ENCODE results near the gene KRTAP4-11. TPM values are rescaled to one million over a fixed set of nuclear protein-coding genes. Genes with fewer than 3 reads are reported as not detected.

KRTAP4-11 gene
- total and polyA plus RNA-seq, 2 of the 13 experiments (the other 11 are each of a cell fraction or from before 2014, with no cell fraction given), result not detected

- H3K9me3 ChIP-seq (ENCODE audit: low read length), result no peaks in the 10 kb centered on the region
- H3K4me1 ChIP-seq (ENCODE audit: insufficient read depth, low read length), result peaks cover 12% of the 10 kb centered on the region
- no peak overlapping the region for H3K4me3 ChIP-seq (replicated peaks in 1 of 3; ENCODE audit: insufficient read depth in 1 of 3, low read depth in 2 of 3, low read length in 3 of 3)
- in situ Hi-C loops (cut with HindIII; ENCODE audit: extremely low pct_ligation_motif_present, low pct_unique_long_range_greater_than_20kb) (no loop called here), intact Hi-C loops (cut with micrococcal nuclease; ENCODE audit: unreplicated experiment) (no loop called here)
- no peak for DNase-seq (ENCODE audit: low spot score)
- no peaks in the 10 kb centered on the region for H3K36me3 ChIP-seq (replicated peaks in 1 of 2; ENCODE audit: control insufficient read depth in 1 of 2, insufficient read depth in 2 of 2, low read length in 2 of 2)
- no peak for FAIRE-seq
- H3K79me2 ChIP-seq (ENCODE audit: insufficient read depth, low read length), result no peaks in the 10 kb centered on the region
- no peaks in the 10 kb centered on the region for H3K27me3 ChIP-seq (ENCODE audit: control insufficient read depth in 1 of 2, insufficient read depth in 2 of 2, low read length in 2 of 2)
- no peak overlapping the region for H3K27ac ChIP-seq (ENCODE audit: extremely low read length, insufficient read depth, low read length)
- H2AFZ ChIP-seq (ENCODE audit: low read length), result no peak overlapping the region
- BruUV-seq (replicated peaks), result no TSS peak
- no peak overlapping the region for H3K4me2 ChIP-seq (ENCODE audit: low read depth, low read length)
- H3K9ac ChIP-seq (ENCODE audit: insufficient read depth, low read depth, low read length), result no peak overlapping the region
- ChIA-PET POLR2A (no interaction called here), CTCF (ENCODE audit: low intra/inter-chr PET ratio, low total read pairs) (no interaction called here)
- H4K20me1 ChIP-seq (ENCODE audit: insufficient read depth, low read length), result no peaks in the 10 kb centered on the region
- TF ChIP-seq ZNF580 (CRISPR knock-in tag; IDR thresholded peaks at IDR 0.05; ENCODE audit: borderline replicate concordance, low read depth) (no peak), ARID2 (CRISPR knock-in tag; IDR thresholded peaks at IDR 0.05; ENCODE audit: borderline replicate concordance) (no peak), SMAD1 (CRISPR knock-in tag; IDR thresholded peaks at IDR 0.05; ENCODE audit: borderline replicate concordance, low read depth) (no peak), HDAC6 (IDR thresholded peaks at IDR 0.05; ENCODE audit: low read depth, low read length) (no peak), ONECUT2 (CRISPR knock-in tag; IDR thresholded peaks at IDR 0.05) (no peak), ZNF598 (CRISPR knock-in tag; IDR thresholded peaks at IDR 0.05; ENCODE audit: borderline replicate concordance) (no peak), JUND (CRISPR knock-in tag; IDR thresholded peaks at IDR 0.05) (no peak), IRX3 (CRISPR knock-in tag; IDR thresholded peaks at IDR 0.05; ENCODE audit: borderline replicate concordance, low read depth) (no peak), ZNF605 (CRISPR knock-in tag; IDR thresholded peaks at IDR 0.05) (no peak), ZNF350 (CRISPR knock-in tag; IDR thresholded peaks at IDR 0.05; ENCODE audit: borderline replicate concordance, low read depth) (no peak)
- no peak for ATAC-seq
Observed at GRCh38 chr17:41067281-41067680, 50.9 kb downstream of the KRTAP4-11 start.

Other genes starting within 250 kb of the KRTAP4-11 start
Only the 30 nearest of the 38 such genes appear.
- not detected in 2 replicates for gene KRT40, start 134.0 kb downstream of the KRTAP4-11 start, total RNA-seq (2016; rRNA removed; fragmentation: Illumina TruSeq; extraction: Trizol)
- not detected in 2 replicates for gene KRT40, start 134.0 kb downstream of the KRTAP4-11 start, polyA plus RNA-seq (2011; rRNA removed)
- gene KRTAP3-3, start 124.2 kb downstream of the KRTAP4-11 start, total RNA-seq (2016; rRNA removed; fragmentation: Illumina TruSeq; extraction: Trizol), result not detected in 2 replicates
- not detected in 2 replicates for gene KRTAP3-3, start 124.2 kb downstream of the KRTAP4-11 start, polyA plus RNA-seq (2011; rRNA removed)
- gene KRTAP3-2, start 118.5 kb downstream of the KRTAP4-11 start, total RNA-seq (2016; rRNA removed; fragmentation: Illumina TruSeq; extraction: Trizol), result not detected in 2 replicates
- not detected in 2 replicates for gene KRTAP3-2, start 118.5 kb downstream of the KRTAP4-11 start, polyA plus RNA-seq (2011; rRNA removed)
- 0.29 and 0.81 TPM in 2 replicates for gene KRTAP3-1, start 109.2 kb downstream of the KRTAP4-11 start, total RNA-seq (2016; rRNA removed; fragmentation: Illumina TruSeq; extraction: Trizol)
- gene KRTAP3-1, start 109.2 kb downstream of the KRTAP4-11 start, polyA plus RNA-seq (2011; rRNA removed), result 3.7 and 3.8 TPM in 2 replicates
- gene KRTAP1-5, start 91.2 kb downstream of the KRTAP4-11 start, total RNA-seq (2016; rRNA removed; fragmentation: Illumina TruSeq; extraction: Trizol), result not detected in 2 replicates
- 0.07 and 0.09 TPM in 2 replicates for gene KRTAP1-5, start 91.2 kb downstream of the KRTAP4-11 start, polyA plus RNA-seq (2011; rRNA removed)
- gene KRTAP1-4, start 88.2 kb downstream of the KRTAP4-11 start, total RNA-seq (2016; rRNA removed; fragmentation: Illumina TruSeq; extraction: Trizol), result not detected in 2 replicates
- gene KRTAP1-4, start 88.2 kb downstream of the KRTAP4-11 start, polyA plus RNA-seq (2011; rRNA removed), result not detected in 2 replicates
- gene KRTAP1-3, start 83.5 kb downstream of the KRTAP4-11 start, total RNA-seq (2016; rRNA removed; fragmentation: Illumina TruSeq; extraction: Trizol), result not detected in 2 replicates
- gene KRTAP1-3, start 83.5 kb downstream of the KRTAP4-11 start, polyA plus RNA-seq (2011; rRNA removed), result not detected in 2 replicates
- gene KRTAP1-1, start 76.9 kb downstream of the KRTAP4-11 start, total RNA-seq (2016; rRNA removed; fragmentation: Illumina TruSeq; extraction: Trizol), result not detected in 2 replicates
- not detected in 2 replicates for gene KRTAP1-1, start 76.9 kb downstream of the KRTAP4-11 start, polyA plus RNA-seq (2011; rRNA removed)
- gene KRTAP2-1, start 71.1 kb downstream of the KRTAP4-11 start, total RNA-seq (2016; rRNA removed; fragmentation: Illumina TruSeq; extraction: Trizol), result not detected in 2 replicates
- not detected in 2 replicates for gene KRTAP2-1, start 71.1 kb downstream of the KRTAP4-11 start, polyA plus RNA-seq (2011; rRNA removed)
- gene KRTAP2-2, start 63.1 kb downstream of the KRTAP4-11 start, total RNA-seq (2016; rRNA removed; fragmentation: Illumina TruSeq; extraction: Trizol), result not detected in 2 replicates
- not detected in 2 replicates for gene KRTAP2-2, start 63.1 kb downstream of the KRTAP4-11 start, polyA plus RNA-seq (2011; rRNA removed)
- not detected in 2 replicates for gene KRTAP2-3, start 58.3 kb downstream of the KRTAP4-11 start, total RNA-seq (2016; rRNA removed; fragmentation: Illumina TruSeq; extraction: Trizol)
- gene KRTAP2-3, start 58.3 kb downstream of the KRTAP4-11 start, polyA plus RNA-seq (2011; rRNA removed), result 0.24 and 0.25 TPM in 2 replicates
- not detected in 2 replicates for gene KRTAP2-4, start 52.5 kb downstream of the KRTAP4-11 start, total RNA-seq (2016; rRNA removed; fragmentation: Illumina TruSeq; extraction: Trizol)
- not detected in 2 replicates for gene KRTAP2-4, start 52.5 kb downstream of the KRTAP4-11 start, polyA plus RNA-seq (2011; rRNA removed)
- not detected in 2 replicates for gene KRTAP4-7, start 34.2 kb downstream of the KRTAP4-11 start, total RNA-seq (2016; rRNA removed; fragmentation: Illumina TruSeq; extraction: Trizol)
- gene KRTAP4-7, start 34.2 kb downstream of the KRTAP4-11 start, polyA plus RNA-seq (2011; rRNA removed), result not detected in 2 replicates
- not detected in 2 replicates for gene KRTAP4-8, start 20.2 kb downstream of the KRTAP4-11 start, total RNA-seq (2016; rRNA removed; fragmentation: Illumina TruSeq; extraction: Trizol)
- not detected in 2 replicates for gene KRTAP4-8, start 20.2 kb downstream of the KRTAP4-11 start, polyA plus RNA-seq (2011; rRNA removed)
- gene KRTAP4-16, start 16.2 kb downstream of the KRTAP4-11 start, total RNA-seq (2016; rRNA removed; fragmentation: Illumina TruSeq; extraction: Trizol), result not detected in 2 replicates
- gene KRTAP4-16, start 16.2 kb downstream of the KRTAP4-11 start, polyA plus RNA-seq (2011; rRNA removed), result not detected in 2 replicates
- not detected in 2 replicates for gene KRTAP4-9, start 13.0 kb downstream of the KRTAP4-11 start, total RNA-seq (2016; rRNA removed; fragmentation: Illumina TruSeq; extraction: Trizol)
- gene KRTAP4-9, start 13.0 kb downstream of the KRTAP4-11 start, polyA plus RNA-seq (2011; rRNA removed), result not detected in 2 replicates
- not detected in 2 replicates for gene KRTAP4-12, start 5.8 kb upstream of the KRTAP4-11 start, total RNA-seq (2016; rRNA removed; fragmentation: Illumina TruSeq; extraction: Trizol)
- gene KRTAP4-12, start 5.8 kb upstream of the KRTAP4-11 start, polyA plus RNA-seq (2011; rRNA removed), result not detected in 2 replicates
- gene KRTAP4-6, start 22.2 kb upstream of the KRTAP4-11 start, total RNA-seq (2016; rRNA removed; fragmentation: Illumina TruSeq; extraction: Trizol), result not detected in 2 replicates
- not detected in 2 replicates for gene KRTAP4-6, start 22.2 kb upstream of the KRTAP4-11 start, polyA plus RNA-seq (2011; rRNA removed)
- not detected in 2 replicates for gene KRTAP4-5, start 31.5 kb upstream of the KRTAP4-11 start, total RNA-seq (2016; rRNA removed; fragmentation: Illumina TruSeq; extraction: Trizol)
- gene KRTAP4-5, start 31.5 kb upstream of the KRTAP4-11 start, polyA plus RNA-seq (2011; rRNA removed), result not detected in 2 replicates
- gene KRTAP4-4, start 42.4 kb upstream of the KRTAP4-11 start, total RNA-seq (2016; rRNA removed; fragmentation: Illumina TruSeq; extraction: Trizol), result not detected in 2 replicates
- not detected in 2 replicates for gene KRTAP4-4, start 42.4 kb upstream of the KRTAP4-11 start, polyA plus RNA-seq (2011; rRNA removed)
- not detected in 2 replicates for gene KRTAP4-3, start 49.8 kb upstream of the KRTAP4-11 start, total RNA-seq (2016; rRNA removed; fragmentation: Illumina TruSeq; extraction: Trizol)
- gene KRTAP4-3, start 49.8 kb upstream of the KRTAP4-11 start, polyA plus RNA-seq (2011; rRNA removed), result not detected in 2 replicates
- gene KRTAP4-2, start 59.8 kb upstream of the KRTAP4-11 start, total RNA-seq (2016; rRNA removed; fragmentation: Illumina TruSeq; extraction: Trizol), result not detected in 2 replicates
- gene KRTAP4-2, start 59.8 kb upstream of the KRTAP4-11 start, polyA plus RNA-seq (2011; rRNA removed), result not detected in 2 replicates
- not detected in 2 replicates for gene KRTAP4-1, start 66.5 kb upstream of the KRTAP4-11 start, total RNA-seq (2016; rRNA removed; fragmentation: Illumina TruSeq; extraction: Trizol)
- gene KRTAP4-1, start 66.5 kb upstream of the KRTAP4-11 start, polyA plus RNA-seq (2011; rRNA removed), result not detected in 2 replicates
- not detected in 2 replicates for gene KRTAP9-1, start 71.5 kb upstream of the KRTAP4-11 start, total RNA-seq (2016; rRNA removed; fragmentation: Illumina TruSeq; extraction: Trizol)
- not detected in 2 replicates for gene KRTAP9-1, start 71.5 kb upstream of the KRTAP4-11 start, polyA plus RNA-seq (2011; rRNA removed)
- gene KRTAP9-2, start 108.3 kb upstream of the KRTAP4-11 start, total RNA-seq (2016; rRNA removed; fragmentation: Illumina TruSeq; extraction: Trizol), result not detected in 2 replicates
- gene KRTAP9-2, start 108.3 kb upstream of the KRTAP4-11 start, polyA plus RNA-seq (2011; rRNA removed), result not detected in 2 replicates
- not detected in 2 replicates for gene KRTAP9-3, start 114.1 kb upstream of the KRTAP4-11 start, total RNA-seq (2016; rRNA removed; fragmentation: Illumina TruSeq; extraction: Trizol)
- not detected in 2 replicates for gene KRTAP9-3, start 114.1 kb upstream of the KRTAP4-11 start, polyA plus RNA-seq (2011; rRNA removed)
- not detected in 2 replicates for gene KRTAP9-8, start 119.6 kb upstream of the KRTAP4-11 start, total RNA-seq (2016; rRNA removed; fragmentation: Illumina TruSeq; extraction: Trizol)
- not detected in 2 replicates for gene KRTAP9-8, start 119.6 kb upstream of the KRTAP4-11 start, polyA plus RNA-seq (2011; rRNA removed)
- not detected in 2 replicates for gene KRTAP9-4, start 131.3 kb upstream of the KRTAP4-11 start, total RNA-seq (2016; rRNA removed; fragmentation: Illumina TruSeq; extraction: Trizol)
- not detected in 2 replicates for gene KRTAP9-4, start 131.3 kb upstream of the KRTAP4-11 start, polyA plus RNA-seq (2011; rRNA removed)
- not detected in 2 replicates for gene KRTAP9-9, start 137.0 kb upstream of the KRTAP4-11 start, total RNA-seq (2016; rRNA removed; fragmentation: Illumina TruSeq; extraction: Trizol)
- not detected in 2 replicates for gene KRTAP9-9, start 137.0 kb upstream of the KRTAP4-11 start, polyA plus RNA-seq (2011; rRNA removed)
- gene KRTAP9-6, start 147.0 kb upstream of the KRTAP4-11 start, total RNA-seq (2016; rRNA removed; fragmentation: Illumina TruSeq; extraction: Trizol), result not detected in 2 replicates
- not detected in 2 replicates for gene KRTAP9-6, start 147.0 kb upstream of the KRTAP4-11 start, polyA plus RNA-seq (2011; rRNA removed)